HCEC 1CT (cell line): ENCODE data around the gene MLLT3.
A peak's percentile ranks its signal among the peaks of the same experiment; 100 is the strongest.

ENCODE experiments used
- DNase-seq: peaks from one replicate; pipeline ENCODE4 v3.0.0-alpha.2; 2017

The MLLT3 gene

DNA sequence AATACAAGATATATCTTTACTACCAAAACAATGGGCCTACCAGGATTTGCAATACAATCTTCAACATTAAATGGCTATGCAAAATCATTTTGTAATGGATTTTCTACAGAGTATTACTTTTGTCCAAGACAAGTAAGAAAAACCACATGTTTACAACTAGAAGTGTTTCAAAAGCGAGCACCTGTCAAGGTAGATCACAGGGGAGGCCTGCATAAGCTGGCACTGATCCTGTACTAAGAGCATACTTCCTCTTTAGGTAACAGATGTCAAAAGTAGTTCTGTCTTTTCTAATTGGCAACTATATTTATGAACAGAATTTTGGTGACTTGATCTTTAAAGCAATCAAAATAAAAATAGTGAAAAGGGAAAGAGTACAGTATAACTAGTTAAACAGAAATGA is 249.0 kb downstream of the MLLT3 start:
- no peak for DNase-seq

GRCh38 chr9:20369391-20369790 is 252.9 kb downstream of the MLLT3 start:
- no peak for DNase-seq

GRCh38 chr9:20367855-20368254 is 254.4 kb downstream of the MLLT3 start:
- DNase-seq: no peak

DNA sequence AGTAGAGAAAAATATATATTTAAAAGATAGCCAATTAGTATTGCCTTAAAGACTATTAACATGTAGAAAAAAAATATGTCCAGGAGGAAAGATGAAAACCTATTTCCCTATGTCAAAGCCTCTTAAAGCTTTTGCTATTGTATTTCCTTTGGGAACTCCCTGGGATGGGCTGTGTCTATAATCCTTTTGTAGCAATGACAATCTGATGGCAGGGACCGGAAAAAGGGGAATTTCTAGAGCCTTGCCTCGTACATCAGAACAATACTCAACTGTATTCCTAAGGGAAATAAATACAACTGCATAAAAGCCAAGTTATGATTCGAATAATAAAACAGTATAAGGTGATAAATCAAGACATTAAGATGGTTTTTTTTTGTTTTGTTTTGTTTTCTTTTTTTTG is 257.3 kb downstream of the MLLT3 start:
- no peak for DNase-seq

GRCh38 chr9:20363233-20363632 is 259.1 kb downstream of the MLLT3 start:
- no peak for DNase-seq

- no peak for DNase-seq
Measured at GRCh38 chr9:20361656-20362570, 260.4 kb downstream of the MLLT3 start.

DNA sequence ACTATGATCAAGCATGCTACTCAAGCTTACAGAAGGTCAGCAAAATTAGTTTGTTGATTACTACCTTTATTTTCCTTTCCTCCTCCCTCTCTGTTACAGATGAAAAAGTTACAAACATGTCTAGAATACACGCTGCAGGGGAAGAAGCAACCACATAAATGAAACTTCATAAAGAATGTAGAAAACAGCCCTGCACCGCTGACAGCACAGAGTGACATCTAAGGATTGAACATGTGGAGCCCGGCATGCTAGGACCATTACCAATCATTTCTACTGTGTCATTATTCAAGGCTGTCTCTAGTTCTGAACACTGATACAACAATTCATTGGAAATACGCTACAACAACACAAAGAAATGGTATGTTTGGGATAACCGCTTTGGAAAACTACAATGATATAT is 261.1 kb downstream of the MLLT3 start:
- DNase-seq: no peak

DNA sequence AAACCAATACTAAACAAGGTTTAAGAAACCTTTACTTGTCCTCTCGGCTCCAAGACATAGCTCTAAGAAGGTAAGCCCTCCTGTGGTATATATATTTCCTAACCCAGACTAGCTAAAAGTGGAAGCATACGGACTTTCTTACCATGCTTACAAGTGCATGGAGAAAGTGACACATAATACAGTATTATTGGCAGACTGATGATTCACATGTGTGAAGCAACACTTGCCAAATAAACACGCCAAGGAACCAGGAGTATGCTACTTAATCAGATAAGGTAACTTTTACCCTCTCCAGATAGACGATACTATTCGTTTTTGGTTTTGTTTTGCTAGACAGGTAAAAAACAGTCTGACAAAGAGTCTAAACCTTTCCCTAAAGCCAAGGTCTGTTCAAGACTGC is 264.1 kb downstream of the MLLT3 start:
- DNase-seq: peak; percentile 78

DNA sequence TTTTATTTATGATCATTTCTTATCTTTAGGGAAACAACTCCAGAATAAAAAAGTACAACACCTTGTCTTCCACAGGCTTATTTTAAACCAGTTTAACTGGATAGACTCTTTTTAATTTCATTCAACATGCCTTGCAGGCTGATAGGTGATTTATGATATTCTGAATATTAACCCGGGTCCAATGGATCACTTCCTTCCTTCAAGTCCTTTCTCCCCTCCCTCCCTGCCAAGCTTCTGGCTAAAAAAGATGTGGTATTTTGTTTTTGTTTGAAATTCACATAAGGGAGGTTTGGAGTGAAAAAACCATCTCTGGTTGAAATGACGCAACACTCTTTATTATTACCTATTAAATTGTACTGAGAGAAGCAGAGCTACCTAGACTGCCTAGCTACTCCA is 265.3 kb downstream of the MLLT3 start:
- DNase-seq: no peak

DNA sequence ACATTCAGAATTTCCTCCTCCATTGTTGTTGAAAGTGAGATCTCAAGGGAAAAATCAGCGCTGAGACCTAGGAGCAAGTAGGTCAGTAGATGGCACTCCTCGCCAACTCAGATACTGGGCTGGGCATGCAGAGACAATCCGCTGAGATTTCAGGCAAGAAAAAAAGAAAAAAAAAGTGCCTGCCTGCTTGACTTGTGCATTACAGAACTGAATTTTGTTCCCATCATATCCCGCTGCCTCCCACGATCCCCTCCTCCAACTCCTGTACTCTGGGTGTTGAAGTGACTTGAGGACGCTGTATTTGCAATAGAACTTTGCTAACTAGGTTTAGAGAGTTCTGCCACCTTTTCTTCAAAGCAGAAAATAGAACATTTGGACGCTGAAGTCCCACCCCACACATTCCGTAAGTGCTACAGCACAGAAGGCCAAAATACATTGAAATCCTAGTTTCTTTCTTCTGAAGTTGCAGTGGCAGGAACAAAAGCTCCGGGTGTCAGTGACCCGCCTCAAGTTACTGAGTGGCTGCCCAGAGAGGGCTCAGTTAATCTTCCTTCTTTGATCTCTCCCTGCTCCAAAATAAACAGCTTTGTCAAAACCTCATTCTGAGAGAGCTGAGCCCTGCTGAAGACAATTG is 265.8 kb downstream of the MLLT3 start:
- DNase-seq: peak; percentile 89

- peak; percentile 95 for DNase-seq
Measured at GRCh38 chr9:20355022-20355421, 267.3 kb downstream of the MLLT3 start.

- DNase-seq: peak; percentile 82
Measured at GRCh38 chr9:20353931-20354652, 268.2 kb downstream of the MLLT3 start.

- DNase-seq: no peak
Measured at GRCh38 chr9:20353524-20353923, 268.8 kb downstream of the MLLT3 start.

DNA sequence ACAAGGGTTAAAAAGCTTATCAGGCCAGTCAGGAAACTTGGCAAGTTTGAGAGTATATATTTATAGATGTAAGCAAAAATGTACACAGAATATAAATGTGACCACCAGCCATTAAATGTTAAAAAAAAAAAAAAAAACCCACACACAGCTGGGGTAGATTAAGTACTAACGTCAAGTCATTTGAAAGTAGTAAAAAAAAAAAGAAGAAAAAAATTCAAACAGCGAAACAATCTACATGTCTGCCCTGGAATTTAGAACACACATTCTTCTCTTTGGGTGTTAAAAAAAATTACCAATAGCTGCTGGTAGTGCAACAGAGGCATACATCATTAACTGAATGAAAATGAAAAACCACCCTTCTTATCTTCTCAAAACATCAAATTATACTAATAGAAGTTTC is 269.7 kb downstream of the MLLT3 start:
- no peak for DNase-seq

- DNase-seq: no peak
Measured at GRCh38 chr9:20351715-20352114, 270.6 kb downstream of the MLLT3 start.

DNA sequence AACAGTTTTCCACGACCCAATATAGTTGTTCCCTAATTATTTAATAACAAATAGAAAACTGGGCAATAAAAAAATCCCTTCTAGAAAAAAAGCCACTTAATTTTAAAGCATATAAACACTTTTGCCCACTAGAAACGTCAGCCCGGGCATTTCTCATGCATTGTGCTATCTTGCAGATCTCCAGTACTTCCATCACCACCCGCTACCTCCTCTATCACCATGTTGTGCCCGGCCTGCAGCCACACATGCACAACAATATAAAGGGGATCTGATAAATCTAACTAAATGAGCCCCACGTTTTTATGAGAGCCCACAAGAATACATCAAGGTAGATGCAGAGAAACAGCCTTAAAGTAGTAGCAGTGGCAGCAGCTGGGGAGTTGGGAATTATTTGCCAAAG is 272.7 kb downstream of the MLLT3 start:
- no peak for DNase-seq

DNA sequence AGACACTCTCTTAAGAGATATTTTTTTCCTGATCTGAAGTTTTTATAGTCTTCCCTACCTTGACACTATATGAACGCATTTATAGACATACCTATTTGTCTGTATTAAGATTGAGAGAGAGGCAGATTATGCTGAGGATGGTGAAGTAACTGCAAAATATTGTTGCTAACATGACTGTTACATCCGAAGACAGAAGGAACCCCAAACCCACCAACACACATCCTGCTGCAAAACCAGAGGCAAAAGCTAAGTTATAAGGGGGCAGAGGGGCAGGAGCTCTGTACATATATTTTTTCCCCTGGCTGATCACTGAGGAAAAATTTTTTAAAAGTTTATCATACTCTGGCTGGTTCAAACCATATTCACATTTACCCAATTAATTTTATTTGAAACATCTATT is 279.0 kb downstream of the MLLT3 start:
- no peak for DNase-seq

GRCh38 chr9:20340511-20340861 is 281.8 kb downstream of the MLLT3 start:
- DNase-seq: no peak

- no peak for DNase-seq
Measured at GRCh38 chr9:20335668-20336332, 286.5 kb downstream of the MLLT3 start.

GRCh38 chr9:20333991-20334390 is 288.3 kb downstream of the MLLT3 start:
- DNase-seq: no peak

GRCh38 chr9:20331095-20331685 is 291.1 kb downstream of the MLLT3 start:
- no peak for DNase-seq

DNA sequence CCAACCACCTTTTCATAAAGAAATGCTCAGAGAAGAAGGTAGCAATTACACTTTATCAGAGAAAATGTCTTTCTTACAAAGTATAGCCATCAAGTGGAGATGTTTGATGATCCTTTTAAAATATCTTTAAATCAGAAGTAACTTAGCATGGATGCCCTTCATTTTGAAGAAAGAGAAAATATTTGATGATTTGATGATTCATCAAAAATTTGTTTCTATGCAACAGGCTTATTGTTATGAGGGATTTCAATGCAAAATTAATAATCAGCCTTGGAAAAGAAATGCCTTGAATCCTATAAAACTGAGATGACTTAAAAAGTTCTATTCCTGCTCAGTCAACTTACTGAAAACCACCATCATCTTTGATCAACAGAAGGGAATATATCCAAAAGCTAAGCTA is 291.6 kb downstream of the MLLT3 start:
- no peak for DNase-seq

- no peak for DNase-seq
Measured at GRCh38 chr9:20326516-20326915, 295.8 kb downstream of the MLLT3 start.
